GM10266 (cell line): ENCODE data around the gene BATF3.

Experiments
- DNase-seq: peaks from one replicate; pipeline ENCODE4 v3.0.0; 2012; ENCODE audit errors: extremely low spot score
- CTCF ChIP-seq: IDR thresholded peaks from 2 replicates; pipeline ENCODE4 v1.5.1; 2012; ENCODE audit warnings: mild to moderate bottlenecking, low read depth; ENCODE audit not compliant: control insufficient read depth, insufficient read depth; ENCODE audit errors: missing control alignments

The BATF3 gene

GRCh38 chr1:212647004-212647403 is 52.6 kb downstream of the BATF3 start:
- DNase-seq: no peak
- TF ChIP-seq CTCF: no peak

- no peak for TF ChIP-seq CTCF
These were observed 53.1 kb downstream of the BATF3 start for GRCh38 chr1:212646588-212646987.

GRCh38 chr1:212645546-212646543 is 53.8 kb downstream of the BATF3 start:
- TF ChIP-seq CTCF: no peak
- DNase-seq: no peak

More at GRCh38 chr1:212646588-212646987, 53.1 kb downstream of the BATF3 start:
- no peak for DNase-seq

GRCh38 chr1:212644866-212645545 is 54.6 kb downstream of the BATF3 start:
- no peak for TF ChIP-seq CTCF
- DNase-seq: no peak

- DNase-seq: no peak
- TF ChIP-seq CTCF: no peak
These were observed 55.8 kb downstream of the BATF3 start for GRCh38 chr1:212643877-212644276.

GRCh38 chr1:212641956-212642355 is 57.7 kb downstream of the BATF3 start:
- TF ChIP-seq CTCF: no peak
- DNase-seq: no peak
